ENCODE data around the gene NANOG.
"Not testable (repeated sequence)": the region's sequence is repeated elsewhere in the genome, so short reads cannot be mapped to it uniquely, and the experiment has no call there.

The NANOG gene

GRCh38 chr12:7788884-7789528 is at the start of gene NANOG:
TSS of gene NANOG (plus strand) at chr12:7789402. CDS start at chr12:7789615, 213 bp downstream.
- not testable (repeated sequence) for DNase-seq

GRCh38 chr12:7747246-7747645 is 42.0 kb upstream of the NANOG start, which contains the start of gene CLEC4C:
TSS of gene CLEC4C (minus strand) at chr12:7747375. CDS start at chr12:7747348, 27 bp downstream.
- no peak for DNase-seq

- DNase-seq, result no peak
Measured at GRCh38 chr12:7748852-7749251, 40.4 kb upstream of the NANOG start.

- DNase-seq, result no peak
Measured at GRCh38 chr12:7749442-7749841, 39.8 kb upstream of the NANOG start.

- no peak for DNase-seq
Measured at GRCh38 chr12:7750350-7750749, 38.9 kb upstream of the NANOG start.

- DNase-seq, result no peak
Measured at GRCh38 chr12:7751394-7751793, 37.8 kb upstream of the NANOG start.

- peak in 1 of 2 donors; percentile 4 for DNase-seq
Measured at GRCh38 chr12:7751941-7752922, 37.0 kb upstream of the NANOG start.

GRCh38 chr12:7755668-7756067 is 33.5 kb upstream of the NANOG start:
- peak in 1 of 2 donors; percentile 42 for DNase-seq

- no peak for DNase-seq
Measured at GRCh38 chr12:7756993-7757392, 32.2 kb upstream of the NANOG start.

GRCh38 chr12:7758766-7759140 is 30.4 kb upstream of the NANOG start:
- no peak for DNase-seq

GRCh38 chr12:7769999-7770398 is 19.2 kb upstream of the NANOG start:
- no peak for DNase-seq

GRCh38 chr12:7781274-7781673 is 7.9 kb upstream of the NANOG start:
- DNase-seq, result no peak

- DNase-seq, result no peak
Measured at GRCh38 chr12:7782055-7782454, 7.1 kb upstream of the NANOG start.

GRCh38 chr12:7783433-7783832 is 5.8 kb upstream of the NANOG start:
- not testable (repeated sequence) for DNase-seq

- no peak for DNase-seq
Measured at GRCh38 chr12:7784701-7785100, 4.5 kb upstream of the NANOG start.

- no peak for DNase-seq
Measured at GRCh38 chr12:7787574-7788293, 1.5 kb upstream of the NANOG start.

- no peak for DNase-seq
Measured at GRCh38 chr12:7788294-7788660, 925 bp upstream of the NANOG start.

- no peak for DNase-seq
Measured at GRCh38 chr12:7793211-7793610, 4.0 kb downstream of the NANOG start.

- DNase-seq, result not testable (repeated sequence)
Measured at GRCh38 chr12:7797269-7797668, 8.1 kb downstream of the NANOG start.

- DNase-seq, result no peak
Measured at GRCh38 chr12:7797698-7798398, 8.6 kb downstream of the NANOG start.

- not testable (repeated sequence) for DNase-seq
Measured at GRCh38 chr12:7798750-7799308, 9.6 kb downstream of the NANOG start.

- DNase-seq, result no peak
Measured at GRCh38 chr12:7801460-7801859, 12.3 kb downstream of the NANOG start.
